ENCODE measurements around the gene AKAP12.
A peak's percentile ranks its signal among the peaks of the same experiment; 100 is the strongest.
"Not testable (repeated sequence)": the region's sequence is repeated elsewhere in the genome, so short reads cannot be mapped to it uniquely, and the experiment has no call there.

Gene AKAP12

DNA sequence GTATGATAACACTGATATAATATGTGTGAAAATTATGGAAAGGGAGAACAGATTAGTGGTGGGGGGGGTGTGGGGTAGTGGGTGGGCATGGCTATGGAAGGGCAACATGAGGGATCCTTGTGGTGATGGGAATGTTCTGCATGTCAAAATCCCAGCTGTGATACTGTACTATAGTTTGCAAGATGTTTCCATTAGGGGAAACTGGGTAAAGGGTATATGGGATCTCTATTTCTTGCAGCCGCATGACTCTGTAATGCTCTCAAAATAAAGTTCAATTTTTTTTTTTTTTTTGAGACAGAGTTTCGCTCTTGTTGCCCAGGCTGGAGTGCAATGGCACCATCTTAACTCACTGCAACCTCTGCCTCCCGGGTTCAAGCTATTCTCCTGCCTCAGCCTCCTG, 137.3 kb downstream of the AKAP12 start:
- no peak for DNase-seq (ENCODE audit: low read depth in 1 of 2, low spot score in 1 of 2)

DNA sequence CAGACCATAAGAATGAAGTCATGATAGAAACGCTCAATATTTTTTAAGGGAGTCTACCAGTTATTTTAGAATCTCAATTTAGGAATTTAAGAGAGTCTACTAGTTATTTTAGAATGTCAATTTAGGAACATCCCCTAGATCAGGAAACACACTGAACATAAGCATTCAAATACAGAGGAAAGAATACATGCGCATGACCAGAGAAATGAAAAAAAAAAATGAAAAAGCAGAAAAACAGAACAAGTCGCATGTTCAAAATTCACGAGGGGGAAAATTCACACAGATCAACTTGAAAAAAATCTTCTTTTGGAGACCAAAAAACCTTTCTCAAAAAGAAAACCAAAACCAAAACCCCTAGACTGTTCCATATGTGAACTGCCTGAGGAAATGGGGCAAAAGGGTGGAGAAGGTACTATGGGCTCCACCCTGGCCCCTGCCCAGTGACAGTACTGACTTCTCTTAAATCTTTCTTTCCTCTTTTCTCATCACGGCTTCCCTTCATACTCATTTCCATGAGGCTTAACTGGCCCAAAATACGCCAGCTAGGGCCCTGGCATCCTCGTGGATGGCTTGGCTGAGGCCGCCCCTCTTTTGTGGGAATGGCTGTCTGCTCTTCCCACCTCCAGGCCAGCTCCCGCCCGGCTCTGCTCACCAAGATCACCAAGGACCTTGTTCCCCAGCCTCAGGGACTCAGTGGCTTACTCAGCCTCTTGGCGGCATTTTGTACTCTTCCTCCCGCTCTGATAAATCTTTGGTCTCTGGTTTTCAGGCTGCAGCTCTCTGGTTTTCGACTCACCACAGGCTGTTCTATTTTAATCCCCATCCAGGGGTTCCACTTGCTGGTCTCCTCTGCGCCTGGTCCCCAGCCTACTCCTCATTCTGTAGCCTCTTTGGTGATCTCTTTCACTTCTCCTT, 140.4 kb downstream of the AKAP12 start:
- DNase-seq (ENCODE audit: low read depth in 1 of 2, low spot score in 1 of 2): no peak

DNA sequence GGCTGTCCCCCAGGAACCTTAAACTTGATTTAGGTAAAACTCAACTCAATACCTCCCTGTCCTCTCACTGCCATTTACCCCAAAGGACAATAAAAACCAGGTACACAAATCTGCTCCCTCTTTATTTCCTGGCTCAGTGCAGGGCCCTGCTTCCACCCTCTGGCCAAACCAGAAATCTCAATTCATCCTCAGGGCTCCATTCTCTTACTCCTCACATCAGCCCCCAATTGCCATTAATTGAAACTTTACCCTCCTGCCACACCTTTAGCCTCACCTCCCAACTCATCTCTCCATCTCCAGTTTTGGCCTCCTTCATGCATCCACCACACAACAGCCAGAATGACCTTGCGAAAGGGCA, 141.1 kb downstream of the AKAP12 start:
- DNase-seq (ENCODE audit: low read depth in 1 of 2, low spot score in 1 of 2): no peak

DNA sequence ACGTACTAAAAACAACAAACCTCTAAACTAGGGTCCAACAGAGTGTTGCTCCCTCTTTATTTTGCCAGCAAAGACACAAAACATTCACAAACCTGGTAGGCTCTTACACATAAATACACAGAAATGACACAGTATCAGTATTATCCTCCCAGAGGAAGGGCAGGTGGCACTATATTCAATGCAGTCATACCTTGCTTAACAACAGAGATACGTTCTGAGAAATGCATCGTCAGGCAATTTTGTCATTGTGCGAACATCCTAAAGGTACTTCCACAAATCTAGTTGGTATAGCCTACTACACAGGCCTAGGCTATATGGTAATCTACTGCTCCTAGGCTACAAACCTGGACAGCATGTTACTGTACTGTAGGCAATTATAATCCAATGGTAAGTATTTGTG, 142.0 kb downstream of the AKAP12 start:
- DNase-seq (ENCODE audit: low read depth in 1 of 2, low spot score in 1 of 2): no peak

DNA sequence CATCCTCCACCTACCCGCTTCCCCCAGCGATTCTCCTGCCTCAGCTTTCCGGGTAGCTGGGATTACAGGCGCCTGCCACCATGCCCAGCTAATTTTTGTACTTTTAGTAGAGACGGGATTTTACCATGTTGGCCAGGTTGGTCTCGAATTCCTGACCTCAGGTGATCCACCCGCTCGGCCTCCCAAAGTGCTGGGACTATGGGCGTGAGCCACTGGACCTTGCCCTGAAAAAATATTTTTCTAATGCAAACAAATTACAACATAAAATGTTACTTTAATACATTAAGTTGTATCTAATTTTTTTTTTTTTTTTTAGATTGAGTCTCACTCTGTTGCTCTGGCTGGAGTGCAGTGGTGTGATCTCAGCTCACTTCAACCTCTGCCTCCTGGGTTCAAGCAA, 142.9 kb downstream of the AKAP12 start:
- DNase-seq (ENCODE audit: low read depth in 1 of 2, low spot score in 1 of 2): not testable (repeated sequence)

DNA sequence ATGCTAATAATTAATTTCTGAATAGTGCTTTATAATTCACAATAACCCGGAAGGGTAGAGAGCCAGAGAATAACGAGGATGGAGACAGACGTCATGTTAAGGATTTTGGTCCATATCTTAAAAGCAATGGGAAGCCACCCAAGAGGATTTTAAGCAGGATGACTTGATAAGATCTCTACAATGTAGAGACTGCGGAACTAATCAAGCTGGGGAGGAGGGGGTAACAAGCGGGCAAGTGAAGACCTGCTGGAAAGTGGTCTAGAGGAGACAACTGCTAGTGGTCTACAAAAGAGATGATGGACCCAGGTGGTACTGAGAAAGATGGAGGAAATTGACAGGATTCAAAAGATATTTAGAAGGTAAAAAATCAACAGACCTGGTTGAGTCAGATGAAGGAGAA, 144.4 kb downstream of the AKAP12 start:
- no peak for DNase-seq (ENCODE audit: low read depth in 1 of 2, low spot score in 1 of 2)

DNA sequence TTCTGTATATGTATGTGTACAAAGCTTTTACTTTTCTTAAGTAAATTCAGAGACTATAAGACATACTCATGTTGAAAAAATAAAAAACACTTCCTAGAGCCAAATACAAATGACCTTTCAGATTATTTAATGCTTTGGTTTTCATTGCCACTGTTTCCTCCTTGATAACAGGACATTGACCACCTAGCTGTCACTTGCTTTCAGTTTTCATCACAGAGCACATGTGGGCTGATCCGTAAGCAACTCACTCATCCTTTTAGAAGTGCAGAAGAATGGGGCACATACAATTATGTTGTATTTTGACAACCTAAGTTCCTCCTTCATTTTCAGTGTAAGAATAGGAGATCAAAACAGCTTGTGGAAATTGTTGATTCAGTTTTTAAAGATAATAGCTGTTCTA, 145.4 kb downstream of the AKAP12 start:
- DNase-seq (ENCODE audit: low read depth in 1 of 2, low spot score in 1 of 2): no peak

DNA sequence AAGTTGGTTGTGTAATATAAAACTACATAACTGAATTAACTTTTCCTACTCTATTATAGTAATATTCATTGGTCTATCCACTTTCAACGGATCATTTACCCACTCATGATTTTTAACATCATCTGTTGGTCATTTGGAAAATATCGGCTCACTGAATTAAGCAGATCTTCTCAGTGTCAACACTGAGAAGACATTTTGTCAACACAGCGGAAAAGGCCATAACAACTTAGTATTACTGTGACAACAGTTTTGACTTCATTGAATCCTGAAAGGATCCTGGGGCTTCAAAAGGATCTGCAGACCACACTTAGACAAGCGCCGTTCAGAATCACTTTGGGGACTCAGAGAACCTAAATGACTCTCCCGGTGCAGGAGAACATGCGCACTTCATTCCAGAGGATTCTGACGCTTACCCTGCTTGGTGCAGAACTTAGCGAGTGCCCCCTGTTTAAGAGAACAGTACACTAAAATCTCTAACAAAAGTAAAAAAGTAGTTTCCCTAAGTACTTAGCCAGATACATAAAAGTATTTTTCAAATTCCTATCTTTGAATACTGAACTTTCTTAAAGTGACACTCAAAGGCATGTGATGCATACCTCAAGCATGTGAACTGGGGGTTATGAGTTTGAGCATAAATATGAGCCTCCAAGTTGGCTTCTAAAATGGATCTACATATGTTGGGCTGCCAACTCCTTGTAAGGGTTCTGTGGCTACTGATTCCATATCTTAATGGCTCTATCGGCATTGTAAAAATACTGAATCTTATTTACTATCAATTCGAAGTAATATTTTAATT, 147.6 kb downstream of the AKAP12 start:
- DNase-seq (ENCODE audit: low read depth in 1 of 2, low spot score in 1 of 2): no peak

DNA sequence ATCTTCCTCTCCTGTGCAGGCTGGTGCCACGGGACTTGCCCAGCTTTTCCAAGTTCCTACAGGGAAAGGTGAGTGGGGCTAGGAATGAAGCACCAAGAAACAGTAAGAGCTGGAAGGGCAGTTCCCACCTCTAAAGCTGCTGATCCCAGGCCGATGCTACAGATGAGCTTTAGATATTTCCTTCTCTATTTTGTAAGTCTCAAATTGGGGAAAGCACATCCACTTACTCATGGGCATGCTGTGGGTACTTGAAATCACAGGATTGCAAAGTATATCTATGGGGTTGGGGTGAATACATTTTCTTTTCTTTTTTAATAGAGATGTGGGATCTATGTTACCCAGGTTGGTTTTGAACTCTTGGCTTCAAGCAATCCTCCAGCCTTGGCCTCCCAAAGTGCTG, 148.5 kb downstream of the AKAP12 start:
- no peak for DNase-seq (ENCODE audit: low read depth in 1 of 2, low spot score in 1 of 2)

DNA sequence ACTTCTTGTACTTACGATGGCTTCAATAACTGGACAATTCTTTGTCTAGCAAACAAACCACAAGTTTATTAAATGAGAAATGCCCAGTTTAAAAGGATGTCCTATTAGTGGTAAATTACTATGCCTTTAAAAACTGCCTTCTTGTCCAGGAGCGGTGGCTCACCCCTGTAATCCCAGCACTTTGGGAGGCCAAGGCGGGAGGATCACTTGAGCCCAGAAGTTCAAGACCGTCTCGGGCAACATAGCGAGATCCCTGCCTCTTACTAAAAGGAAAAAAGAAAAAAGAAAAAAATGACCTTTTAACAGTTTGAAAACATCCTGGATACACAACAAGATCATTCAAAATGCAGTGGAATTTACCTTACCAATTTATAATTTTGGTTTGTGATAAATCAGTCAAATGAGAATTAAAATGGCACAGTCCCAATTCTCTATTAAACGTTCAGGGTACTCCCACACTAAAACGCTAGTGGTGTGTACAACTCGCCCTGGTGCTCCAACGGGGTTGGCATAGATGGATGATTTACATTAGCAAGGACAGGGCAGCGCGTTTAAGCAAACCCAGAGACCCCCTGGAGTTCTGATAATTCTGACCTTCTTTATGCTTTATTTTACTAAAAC, 149.3 kb downstream of the AKAP12 start:
- DNase-seq (ENCODE audit: low read depth in 1 of 2, low spot score in 1 of 2): no peak

DNA sequence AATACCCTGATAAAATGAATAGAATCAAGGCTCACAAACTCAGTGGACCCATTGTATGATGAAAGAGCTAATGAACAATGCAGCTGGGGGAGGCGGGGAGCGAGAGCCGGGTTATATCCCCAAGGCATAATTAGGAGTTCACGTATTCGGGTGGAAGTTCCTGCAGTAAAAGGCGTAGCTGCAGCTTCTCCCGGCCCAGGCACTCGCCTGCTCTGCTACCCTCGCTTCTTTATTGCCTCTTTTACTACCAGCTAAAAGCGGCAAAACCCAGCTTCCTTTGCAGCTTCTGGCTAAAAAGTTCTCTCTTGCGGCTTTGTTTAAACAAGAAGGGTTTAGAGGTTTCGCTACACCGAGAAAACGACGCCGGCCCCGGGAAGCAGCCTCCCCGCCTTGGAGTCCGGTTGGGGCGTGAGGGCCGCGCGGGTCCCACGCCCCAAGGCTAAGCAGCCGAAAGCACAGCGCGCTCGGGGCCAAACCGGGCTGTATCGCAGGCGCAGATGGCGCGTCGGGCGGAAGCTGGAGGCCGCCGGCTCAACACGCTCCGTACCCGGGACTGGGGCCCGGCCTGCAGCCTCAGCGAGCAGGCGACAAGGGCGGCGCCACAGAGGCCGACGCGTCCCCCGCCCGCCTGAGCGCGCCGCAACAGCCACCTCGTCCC, 150.0 kb downstream of the AKAP12 start:
- peak in 1 of 2 donors; percentile 23 for DNase-seq (ENCODE audit: low read depth in 1 of 2, low spot score in 1 of 2)

DNA sequence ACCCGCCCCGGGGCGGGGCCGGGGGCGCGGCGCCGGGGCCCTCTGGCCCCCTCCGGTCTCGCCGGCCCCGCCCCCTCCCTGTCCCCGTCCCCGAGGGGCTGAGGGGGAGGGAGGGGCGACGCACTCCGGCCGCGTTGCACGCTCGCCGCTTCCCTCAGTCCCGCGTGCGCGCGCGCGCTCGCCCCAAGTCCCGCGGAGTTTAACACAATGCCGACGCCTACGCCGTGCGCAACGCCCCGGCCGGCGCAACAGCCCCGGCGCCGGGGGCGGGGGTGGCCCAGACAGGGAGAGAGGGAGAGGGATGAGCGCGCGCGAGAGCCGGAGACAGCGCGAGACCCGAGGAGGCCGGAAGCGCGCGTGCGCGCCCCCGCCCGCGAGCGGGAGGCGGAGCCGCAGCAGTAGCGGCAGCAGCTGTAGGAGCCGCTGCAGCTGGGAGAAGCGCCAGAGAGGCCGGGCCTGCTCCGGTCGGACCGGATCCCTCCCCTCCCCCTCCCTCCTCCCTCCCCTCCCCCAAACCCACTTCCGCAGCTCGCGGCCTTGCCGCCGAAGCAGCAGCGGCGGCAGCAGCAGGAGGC, 150.6 kb downstream of the AKAP12 start:
- peak; percentile 97 to 98 for DNase-seq (ENCODE audit: low read depth in 1 of 2, low spot score in 1 of 2)

DNA sequence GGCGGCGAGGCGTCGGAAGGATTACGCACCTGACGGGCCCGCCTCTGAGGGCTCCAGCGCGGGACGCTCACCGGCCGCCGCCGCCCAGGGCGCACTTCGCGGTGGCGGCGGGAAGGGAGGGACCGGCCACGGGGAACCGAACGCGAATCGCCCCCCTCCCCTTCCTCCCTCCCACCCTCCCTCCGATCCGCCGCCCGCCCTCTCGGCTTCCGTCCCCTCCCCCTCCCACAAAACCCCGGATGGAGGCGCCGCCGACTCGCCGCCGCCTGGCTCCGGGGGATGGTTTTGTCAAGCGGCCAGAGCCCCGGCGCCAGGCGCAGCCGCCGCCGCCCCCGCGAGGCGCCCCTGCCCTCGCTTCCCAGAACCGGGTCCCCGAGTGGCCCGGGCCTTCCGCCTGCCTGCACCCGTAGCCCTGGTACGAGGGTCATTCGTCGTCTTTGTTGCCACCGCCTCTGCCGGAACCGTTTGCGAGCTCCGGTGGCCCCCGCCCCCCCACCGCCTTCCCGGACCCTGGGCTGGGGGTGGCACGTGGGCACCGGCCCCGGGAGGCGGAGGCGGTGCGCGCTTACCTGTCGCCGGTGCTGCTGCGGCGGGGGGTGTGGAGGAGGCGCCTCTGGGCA, 151.2 kb downstream of the AKAP12 start:
- peak; percentile 69 to 70 for DNase-seq (ENCODE audit: low read depth in 1 of 2, low spot score in 1 of 2)

DNA sequence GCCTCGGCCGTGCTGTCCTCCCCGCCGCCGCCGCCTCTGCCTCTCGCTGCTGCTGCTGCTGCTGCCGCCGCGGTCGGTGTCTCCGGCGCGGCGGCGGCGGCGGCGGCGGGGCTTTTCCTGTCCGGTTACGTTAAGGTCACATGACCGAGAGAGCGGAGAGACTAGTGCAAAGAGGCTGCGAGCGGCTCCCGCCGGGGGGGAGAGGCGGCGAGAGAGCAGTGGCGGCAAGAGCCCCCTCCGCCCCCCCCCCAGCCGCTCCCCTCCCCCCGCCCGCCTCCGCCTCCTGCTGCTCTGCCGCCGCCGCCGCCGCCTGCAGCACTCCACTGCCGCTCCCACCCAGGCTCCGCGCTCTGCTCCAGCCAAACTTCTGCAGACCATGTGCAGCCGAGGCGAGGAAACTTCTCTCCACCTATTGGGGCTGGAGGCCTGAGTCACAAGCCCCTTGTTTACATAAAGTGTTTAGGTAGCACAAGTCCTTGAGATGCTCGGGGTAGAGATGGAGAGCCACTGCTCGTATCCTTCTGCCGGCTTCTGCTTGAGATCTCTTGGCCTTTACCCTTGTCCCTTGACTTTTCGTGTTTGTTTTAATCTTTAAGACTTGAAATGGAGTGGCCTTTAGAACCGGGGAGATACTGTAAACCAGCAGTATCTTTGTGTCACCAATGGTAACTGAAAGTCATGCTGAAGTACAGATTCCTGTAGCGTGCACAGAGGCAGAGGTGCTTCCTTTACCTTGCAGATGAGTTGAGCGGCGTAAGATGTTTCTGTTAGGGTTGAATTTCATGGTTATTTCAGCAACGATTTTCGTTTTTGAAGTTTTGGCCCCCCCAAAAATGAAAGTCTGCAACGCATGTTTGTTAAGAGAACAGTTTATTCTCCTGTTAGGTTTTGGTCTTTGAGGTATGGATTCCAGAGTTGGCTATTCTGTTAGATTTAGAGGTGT, 152.0 kb downstream of the AKAP12 start, which contains the start of gene ZBTB2:
TSS of gene ZBTB2 (minus strand) at position 89 of the 943 bp plus-strand sequence. CDS start 17,922 bp downstream, outside the sequence.
- DNase-seq (ENCODE audit: low read depth in 1 of 2, low spot score in 1 of 2): peak; percentile 40 to 48

DNA sequence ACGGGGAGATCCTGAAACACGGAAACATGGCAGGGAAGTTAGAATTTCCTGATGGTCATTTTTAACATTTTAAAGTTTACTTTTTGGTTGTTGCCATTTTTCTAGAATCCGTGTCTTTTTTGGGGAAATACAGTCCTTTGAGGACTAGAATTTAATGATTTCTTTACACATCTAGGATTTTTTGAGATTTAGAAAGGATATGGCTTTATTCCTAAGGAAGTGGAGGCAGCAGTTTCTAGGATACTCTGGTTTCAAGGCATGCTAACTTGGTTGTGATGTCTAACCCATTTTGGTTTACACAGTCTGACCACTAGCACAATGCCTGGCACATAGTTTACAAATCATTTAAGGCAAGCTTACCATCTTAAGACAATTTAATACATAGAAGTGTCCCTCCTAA, 152.7 kb downstream of the AKAP12 start:
- no peak for DNase-seq (ENCODE audit: low read depth in 1 of 2, low spot score in 1 of 2)

DNA sequence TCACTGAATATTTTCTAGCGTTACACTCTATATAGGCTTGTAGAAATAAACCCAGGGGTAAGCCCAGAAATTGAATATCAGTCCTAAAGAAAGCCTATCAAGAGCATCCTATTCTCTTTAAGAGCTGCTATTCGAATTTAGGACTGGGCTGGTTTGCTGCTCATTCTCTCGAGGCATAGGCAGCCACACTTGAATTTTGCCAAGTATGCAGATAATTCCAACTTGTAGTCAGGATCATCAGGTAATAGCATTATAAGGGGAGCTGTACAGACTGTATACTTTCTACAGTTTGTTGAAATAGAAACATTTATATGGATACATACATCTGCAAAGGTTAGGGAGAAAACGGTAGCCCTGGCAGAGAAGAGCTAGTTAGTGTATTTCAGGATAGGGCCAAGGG, 153.6 kb downstream of the AKAP12 start:
- DNase-seq (ENCODE audit: low read depth in 1 of 2, low spot score in 1 of 2): no peak

DNA sequence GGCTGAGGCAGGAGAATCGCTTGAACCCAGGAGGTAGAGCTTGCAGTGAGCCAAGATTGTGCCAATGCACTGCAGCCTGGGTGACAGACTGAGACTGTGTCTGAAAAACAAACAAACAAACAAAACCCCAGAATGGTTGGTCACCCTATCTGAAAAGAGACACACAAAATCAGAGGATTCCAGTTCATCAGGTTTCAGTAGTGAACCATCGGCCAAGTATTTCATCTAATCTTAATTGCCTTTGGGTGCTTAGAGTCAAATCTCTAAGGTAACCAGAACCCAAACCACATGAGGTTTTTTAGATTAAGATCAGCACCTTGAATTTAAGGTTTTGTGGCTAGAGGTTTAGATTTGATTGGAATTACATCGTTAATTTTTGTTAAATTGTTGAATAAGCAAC, 159.9 kb downstream of the AKAP12 start:
- no peak for DNase-seq (ENCODE audit: low read depth in 1 of 2, low spot score in 1 of 2)

DNA sequence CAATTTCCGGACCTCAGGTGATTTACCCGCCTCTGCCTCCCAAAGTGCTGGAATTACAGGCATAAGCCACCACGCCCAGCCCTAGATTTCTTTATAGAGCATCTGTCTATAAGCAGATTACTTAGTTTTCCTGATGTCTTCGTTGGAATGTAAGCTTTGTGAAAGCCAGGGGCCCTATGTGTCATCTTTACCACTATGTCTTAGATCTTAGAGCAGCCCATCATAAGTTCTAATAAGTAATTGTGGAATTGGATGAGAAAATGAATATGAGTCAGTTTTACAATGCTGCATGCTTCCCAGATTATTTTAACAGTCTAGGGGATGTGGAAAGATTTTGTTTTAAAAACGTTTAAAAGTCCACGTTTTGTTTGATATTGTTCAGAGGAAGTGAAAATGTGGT, 160.7 kb downstream of the AKAP12 start:
- DNase-seq (ENCODE audit: low read depth in 1 of 2, low spot score in 1 of 2): no peak

DNA sequence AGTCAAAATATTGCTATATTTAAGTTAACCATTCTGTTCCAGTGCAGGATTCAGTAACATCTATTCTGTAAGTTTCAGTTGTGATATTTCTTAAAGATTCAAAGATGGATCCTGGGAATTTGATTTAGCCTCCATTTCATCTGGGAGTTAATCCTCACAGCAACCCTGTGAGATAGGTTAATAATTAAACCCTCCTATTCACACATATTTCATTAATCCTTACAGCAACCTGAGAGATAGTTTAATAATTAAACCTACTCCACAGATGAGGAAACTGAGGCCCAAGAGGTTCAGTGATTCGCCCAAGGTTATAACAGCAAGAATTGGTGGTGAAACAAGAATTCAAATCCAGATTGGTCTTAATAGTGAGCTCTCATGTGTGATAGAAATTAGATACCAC, 162.5 kb downstream of the AKAP12 start:
- no peak for DNase-seq (ENCODE audit: low read depth in 1 of 2, low spot score in 1 of 2)

All from stimulated activated CD4-positive, alpha-beta T cell treated with anti-CD3 and anti-CD28 coated beads, Interleukin-15, amount 100 ng/mL, for 1 hour (primary cell).